Thyroid gland (tissue), 4 donors: ENCODE results near the gene TNRC18. TPM values are rescaled to one million over a fixed set of nuclear protein-coding genes. Genes with fewer than 3 reads are reported as not detected.

Source experiments
- DNase-seq, 2 donors: peaks; one replicate each; pipeline ENCODE4 v3.0.0-alpha.2; 2019
- H3K27ac ChIP-seq, 3 donors: fragments of 200-600 bp; sonication (generic); 1 replicate in 2 of 3; 2 replicates in 1 of 3; pipeline ENCODE4 v1.5.1; 2016 to 2019; ENCODE audit warnings: mild to moderate bottlenecking in 1 of 3, moderate library complexity in 1 of 3
- H3K27me3 ChIP-seq: fragments of 200-600 bp; sonication (generic); one replicate; pipeline ENCODE4 v1.5.1; 2019
- H3K36me3 ChIP-seq, 2 donors: fragments of 200-600 bp; sonication (generic); one replicate each; pipeline ENCODE4 v1.5.1; 2016 to 2019
- H3K4me1 ChIP-seq, 2 donors: fragments of 200-600 bp; sonication (generic); one replicate each; pipeline ENCODE4 v1.5.1; 2017 to 2019
- H3K4me3 ChIP-seq, 3 donors: fragments of 200-600 bp; sonication (generic); replicated peaks in 1 of 3; 1 replicate in 2 of 3; 2 replicates in 1 of 3; pipeline ENCODE4 v1.5.1; 2016; ENCODE audit warnings: mild to moderate bottlenecking in 1 of 3
- H3K9me3 ChIP-seq: fragments of 200-600 bp; sonication (generic); one replicate; pipeline ENCODE4 v1.5.1; 2017
- CTCF ChIP-seq, 6 experiments: fragments of 200-600 bp in 3 of 6; fragments of 450-650 bp in 3 of 6; sonication (generic) in 3 of 6; IDR thresholded peaks; one replicate each; pipeline ENCODE4 v1.5.1; 2016 to 2019; ENCODE audit warnings: antibody characterized with exemption in 6 of 6, mild to moderate bottlenecking in 2 of 6, inconsistent platforms in 1 of 6, moderate library complexity in 1 of 6
- POLR2A ChIP-seq, 2 donors: fragments of 450-650 bp; IDR thresholded peaks; one replicate each; pipeline ENCODE4 v1.6.1; 2017; ENCODE audit warnings: antibody characterized with exemption in 2 of 2, mild to moderate bottlenecking in 2 of 2, moderate library complexity in 1 of 2
- WGBS, 2 donors: methylation state at CpG; one replicate each; pipeline ENCODE4 v1.1.5; 2017; 5-methylcytosine and 5-hydroxymethylcytosine counted together
- intact Hi-C: fragments of 100-400 bp; cut with DNase I; formaldehyde crosslinking; loops from one replicate; pipeline ENCODE4 v1.15.1; 2023
- total RNA-seq, 4 donors: library from RNA; depleted of rRNA; stranded (reverse); fragments of >200 nt; gene quantifications; one replicate each; pipeline ENCODE4 v1.2.3, GENCODE V29; 2016

The TNRC18 gene
- total RNA-seq, 4 donors from 2014 or later = 47.0 to 173 (median 94.8) TPM

DNA sequence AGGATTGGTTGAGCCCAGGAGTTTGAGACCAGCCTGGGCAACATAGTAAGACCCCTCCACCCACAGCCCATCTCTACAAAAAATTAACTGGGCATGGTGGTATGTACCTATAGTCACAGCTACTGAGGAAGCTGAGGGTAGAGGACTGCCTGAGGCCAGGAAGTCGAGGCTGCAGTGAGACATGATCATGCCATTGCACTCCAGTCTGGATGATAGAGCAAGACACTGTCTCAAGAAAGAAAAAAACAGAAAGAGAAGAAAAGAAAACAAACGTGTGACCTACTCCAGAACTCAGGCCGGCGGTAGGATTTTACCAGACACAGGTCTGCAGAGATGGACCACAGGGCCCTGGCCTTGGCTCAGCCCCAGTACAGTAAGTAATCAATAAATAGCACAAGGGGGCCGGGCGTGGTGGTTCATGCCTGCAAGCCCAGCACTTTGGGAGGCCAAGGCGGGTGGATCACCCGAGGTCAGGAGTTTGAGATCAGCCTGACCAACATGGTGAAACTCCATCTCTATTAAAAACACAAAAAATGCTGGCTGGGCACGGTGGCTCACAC is 35.4 kb upstream of the TNRC18 start:
- intact Hi-C loops = no loop called here
- 88 to 90% methylated on average over 9 of the region's 9 CpGs for WGBS, 2 donors
- Histone ChIP-seq H3K4me3 (no peak overlapping the region), H3K27ac (no peak overlapping the region), H3K9me3 (no peaks in the 10 kb centered on the region), H3K36me3 (no peaks in the 10 kb centered on the region), H3K4me1 (no peaks in the 10 kb centered on the region), H3K27me3 (no peaks in the 10 kb centered on the region)
- no peak for DNase-seq
- no peak for TF ChIP-seq POLR2A (IDR thresholded peaks at IDR 0.05)

DNA sequence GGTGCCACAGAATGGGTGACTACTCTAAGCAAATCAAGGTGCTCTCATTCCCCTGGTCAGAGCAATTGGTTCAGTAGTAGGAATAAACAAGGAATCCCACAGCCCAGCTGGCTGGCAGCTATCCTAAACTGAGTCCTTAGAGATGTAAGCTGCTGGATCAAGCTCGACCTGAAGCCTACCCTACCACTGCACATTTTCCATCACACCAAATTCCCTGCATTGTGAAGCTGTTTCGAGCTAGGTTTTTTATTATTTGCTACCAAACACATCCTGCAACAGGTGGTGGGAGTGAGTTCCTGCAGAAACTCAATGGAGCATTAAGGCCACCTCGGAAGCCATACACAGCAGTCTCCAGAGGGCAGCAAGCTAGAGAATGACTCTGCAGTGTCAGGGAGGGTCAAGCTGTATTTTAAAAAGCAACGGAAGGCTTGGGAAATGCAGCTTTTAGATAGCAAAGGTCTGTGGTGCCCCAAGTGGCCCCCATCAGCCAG is 33.7 kb upstream of the TNRC18 start:
- 63 to 64% methylated on average over 4 of the region's 4 CpGs for WGBS, 2 donors
- H3K9me3 ChIP-seq = no peaks in the 10 kb centered on the region
- no peaks in the 10 kb centered on the region for H3K27me3 ChIP-seq
- H3K36me3 ChIP-seq = no peaks in the 10 kb centered on the region
- no peak overlapping the region for H3K27ac ChIP-seq
- intact Hi-C loops = no loop called here
- no peak overlapping the region for H3K4me3 ChIP-seq
- TF ChIP-seq POLR2A (IDR thresholded peaks at IDR 0.05) (no peak), CTCF (IDR thresholded peaks at IDR 0.05) (no peak)
- no peak for DNase-seq
- H3K4me1 ChIP-seq = no peaks in the 10 kb centered on the region

DNA sequence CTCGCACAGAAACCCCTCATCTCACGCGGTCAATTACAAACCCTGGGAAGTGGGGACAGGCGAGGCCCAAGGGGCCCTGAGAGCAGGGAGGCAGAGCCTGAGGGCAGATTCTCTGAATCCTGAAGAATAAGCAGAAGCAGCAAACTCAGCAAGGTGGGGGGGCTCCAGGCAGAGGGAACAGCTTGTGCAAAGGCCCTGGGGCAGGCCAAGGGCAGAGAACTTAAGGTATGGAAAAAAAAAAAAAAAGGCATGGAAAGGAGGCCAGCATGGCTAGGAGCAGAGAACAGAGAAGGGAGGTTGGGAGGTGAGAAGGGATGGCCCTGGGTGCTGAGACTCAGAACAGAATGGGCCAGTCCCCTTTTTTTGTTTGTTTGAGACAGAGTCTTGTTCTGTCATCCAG is 32.8 kb upstream of the TNRC18 start:
- Histone ChIP-seq H3K27ac (no peak overlapping the region), H3K4me3 (no peak overlapping the region), H3K4me1 (no peaks in the 10 kb centered on the region), H3K9me3 (no peaks in the 10 kb centered on the region), H3K36me3 (no peaks in the 10 kb centered on the region), H3K27me3 (no peaks in the 10 kb centered on the region)
- WGBS, 2 donors = 97 to 100% methylated on average over 4 of the region's 4 CpGs
- DNase-seq = no peak
- intact Hi-C loops = no loop called here
- no peak for TF ChIP-seq POLR2A (IDR thresholded peaks at IDR 0.05)
- no peak for TF ChIP-seq CTCF (IDR thresholded peaks at IDR 0.05)

DNA sequence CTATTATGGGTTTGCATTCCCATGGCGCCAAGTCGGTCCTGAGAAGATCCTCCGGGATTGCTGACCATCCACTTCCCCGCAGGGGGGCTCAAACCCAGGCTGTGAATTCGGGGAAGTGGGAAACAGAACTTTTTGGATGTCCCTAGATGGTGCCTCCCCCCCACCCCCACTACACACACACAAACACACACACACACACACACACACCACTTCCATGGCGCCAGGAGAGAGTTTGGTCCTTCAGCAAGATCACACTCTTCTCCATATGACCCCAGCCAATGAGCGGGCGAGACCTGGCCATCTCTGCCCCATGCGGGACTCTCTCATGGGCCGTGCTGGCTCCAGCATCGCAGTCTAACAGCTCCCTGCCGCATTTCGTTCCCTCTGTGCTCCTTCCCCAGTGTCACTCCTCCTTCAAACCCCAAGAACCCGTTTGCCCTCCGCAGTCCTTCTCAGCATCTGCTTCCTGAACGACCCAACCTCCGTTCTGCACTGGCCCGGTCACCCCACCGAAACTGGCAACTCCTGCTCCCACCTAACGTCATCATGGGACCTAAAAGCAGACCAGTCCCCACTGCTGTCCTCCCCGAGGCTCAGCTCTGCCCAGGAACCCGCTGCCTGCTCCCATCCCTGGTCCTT is 32.1 kb upstream of the TNRC18 start:
- intact Hi-C loops = no loop called here

GRCh38 chr7:5455175-5455574 is 31.5 kb upstream of the TNRC18 start:
- 57 to 66% methylated on average over 6 of the region's 6 CpGs for WGBS, 2 donors
- Histone ChIP-seq H3K4me3 (no peak overlapping the region), H3K9me3 (no peaks in the 10 kb centered on the region), H3K27me3 (no peaks in the 10 kb centered on the region), H3K27ac (no peak overlapping the region), H3K36me3 (no peaks in the 10 kb centered on the region), H3K4me1 (peaks cover 0 to 6% of the 10 kb centered on the region in 2 donors)
- DNase-seq = no peak
- intact Hi-C loops = no loop called here
- no peak for TF ChIP-seq CTCF (IDR thresholded peaks at IDR 0.05)
- TF ChIP-seq POLR2A (IDR thresholded peaks at IDR 0.05) = no peak

More for the DNA sequence above, 32.1 kb upstream of the TNRC18 start:
- Histone ChIP-seq H3K36me3 (no peaks in the 10 kb centered on the region), H3K9me3 (no peaks in the 10 kb centered on the region), H3K4me3 (no peak overlapping the region), H3K4me1 (peaks cover 0 to 3% of the 10 kb centered on the region in 2 donors), H3K27me3 (no peaks in the 10 kb centered on the region), H3K27ac (no peak overlapping the region)
- no peak for DNase-seq
- TF ChIP-seq CTCF (IDR thresholded peaks at IDR 0.05) (no peak), POLR2A (IDR thresholded peaks at IDR 0.05) (no peak)
- WGBS, 2 donors = 71 to 76% methylated on average over 21 to 22 of the region's 22 CpGs
